IgD-negative memory B cell (primary cell): ENCODE data around the gene PRKAG2. TPM values are rescaled to one million over a fixed set of nuclear protein-coding genes. Genes with fewer than 3 reads are reported as not detected.
"Not testable (repeated sequence)": the region's sequence is repeated elsewhere in the genome, so short reads cannot be mapped to it uniquely, and the experiment has no call there.

Experiments
- H3K27ac Mint-ChIP-seq, 3 donors: one replicate each; pipeline ENCODE4 v1.8.0; 2020 to 2022; ENCODE audit warnings: mild to moderate bottlenecking in 3 of 3, mixed read lengths in 3 of 3, moderate library complexity in 1 of 3
- H3K27me3 Mint-ChIP-seq: one replicate; pipeline ENCODE4 v1.8.0; 2021; ENCODE audit warnings: mixed read lengths
- H3K36me3 Mint-ChIP-seq: one replicate; pipeline ENCODE4 v1.8.0; 2020; ENCODE audit warnings: mild to moderate bottlenecking, mixed read lengths
- H3K4me1 Mint-ChIP-seq, 3 donors: one replicate each; pipeline ENCODE4 v1.8.0; 2020 to 2022; ENCODE audit warnings: mixed read lengths in 3 of 3, mild to moderate bottlenecking in 1 of 3
- H3K4me3 Mint-ChIP-seq, 4 donors: one replicate each; pipeline ENCODE4 v1.8.0; 2020 to 2022; ENCODE audit warnings: mild to moderate bottlenecking in 4 of 4, mixed read lengths in 4 of 4, moderate library complexity in 3 of 4
- H3K9me3 Mint-ChIP-seq, 3 donors: one replicate each; pipeline ENCODE4 v1.8.0; 2020 to 2021; ENCODE audit warnings: mixed read lengths in 3 of 3, mild to moderate bottlenecking in 1 of 3
- polyA plus RNA-seq: library from polyadenylated mRNA; unstranded; fragments of 300-500 nt; fragmentation: Illumina TruSeq; gene quantifications from one replicate; pipeline ENCODE4 v1.2.3, GENCODE V29; 2021

The PRKAG2 gene
- polyA plus RNA-seq, 1 donor from 2014 or later: 21.3 TPM

DNA sequence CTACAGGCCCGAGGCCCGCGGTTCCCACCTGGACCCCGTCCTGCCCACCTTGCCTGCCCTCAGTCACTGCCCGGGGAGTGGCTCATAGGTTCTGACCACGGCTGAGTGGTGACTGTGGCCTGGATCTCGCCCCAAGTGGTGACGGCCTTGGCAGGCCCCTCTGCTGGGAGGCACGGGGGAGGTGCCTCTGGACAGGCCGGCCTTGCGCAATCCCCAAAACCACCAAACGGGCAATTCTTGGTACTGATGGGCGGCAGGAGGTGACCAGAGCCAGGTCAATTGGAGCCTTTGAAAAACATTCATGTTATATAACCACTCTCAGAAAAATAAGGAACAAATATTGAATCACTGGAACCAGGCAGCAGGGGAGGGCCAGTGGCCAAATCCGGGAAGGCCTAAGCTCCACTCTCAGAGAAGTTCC, 83.4 kb downstream of the PRKAG2 start:
- Mint-ChIP-seq H3K9me3 (no peaks in the 10 kb centered on the region), H3K4me3 (no peak overlapping the region), H3K27ac (no peak overlapping the region), H3K27me3 (no peaks in the 10 kb centered on the region), H3K36me3 (peaks cover 8% of the 10 kb centered on the region), H3K4me1 (peaks cover 21 to 41% (median 24%) of the 10 kb centered on the region in 3 donors)

DNA sequence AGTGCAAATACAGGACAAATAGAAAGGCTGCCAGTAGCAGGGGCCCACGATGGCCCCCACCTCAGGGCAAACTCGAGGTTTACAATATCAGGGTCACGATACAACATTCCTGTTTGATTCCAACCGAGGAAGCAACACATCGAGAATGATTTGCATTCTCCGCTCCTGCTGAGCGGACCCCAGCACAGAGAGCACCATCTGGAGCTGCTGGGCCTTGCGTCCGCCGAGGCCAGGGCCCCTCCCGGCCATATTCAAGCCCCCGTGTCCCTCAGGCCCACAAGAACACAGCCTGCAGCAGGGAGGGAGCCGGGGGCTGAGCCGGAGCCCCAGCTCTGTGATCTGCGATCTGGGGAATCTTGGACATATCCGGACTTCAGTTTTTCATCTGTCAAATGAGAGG, 84.3 kb downstream of the PRKAG2 start:
- H3K4me3 Mint-ChIP-seq: no peak overlapping the region
- H3K27me3 Mint-ChIP-seq: no peaks in the 10 kb centered on the region
- H3K4me1 Mint-ChIP-seq: peaks cover 19 to 44% (median 23%) of the 10 kb centered on the region in 3 donors
- H3K9me3 Mint-ChIP-seq: no peaks in the 10 kb centered on the region
- peaks cover 8% of the 10 kb centered on the region for H3K36me3 Mint-ChIP-seq
- peak overlapping the region in 1 of 3 donors; percentile 19 for H3K27ac Mint-ChIP-seq

DNA sequence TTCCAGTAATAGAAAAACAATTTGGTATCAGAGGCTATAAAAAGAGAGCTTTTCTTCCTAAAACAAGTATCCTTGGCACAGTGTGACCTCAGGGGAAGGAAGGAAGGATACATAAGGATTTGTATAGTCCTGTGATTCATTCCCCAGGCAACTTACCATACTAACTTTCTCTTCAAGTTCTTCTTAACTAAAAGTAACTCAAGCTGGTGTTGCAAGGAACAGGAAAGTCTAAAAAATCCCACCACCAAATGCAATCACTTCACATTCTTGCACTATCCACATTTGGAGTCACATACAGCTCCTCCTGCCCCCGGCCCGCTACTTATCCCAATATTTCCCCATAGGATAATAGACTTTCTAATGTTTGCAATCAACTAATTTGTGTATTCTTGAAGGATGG, 84.8 kb downstream of the PRKAG2 start:
- H3K9me3 Mint-ChIP-seq: no peaks in the 10 kb centered on the region
- H3K4me1 Mint-ChIP-seq: peaks cover 15 to 42% (median 18%) of the 10 kb centered on the region in 3 donors
- no peak overlapping the region for H3K27ac Mint-ChIP-seq
- peaks cover 6% of the 10 kb centered on the region for H3K36me3 Mint-ChIP-seq
- H3K27me3 Mint-ChIP-seq: no peaks in the 10 kb centered on the region
- no peak overlapping the region for H3K4me3 Mint-ChIP-seq

DNA sequence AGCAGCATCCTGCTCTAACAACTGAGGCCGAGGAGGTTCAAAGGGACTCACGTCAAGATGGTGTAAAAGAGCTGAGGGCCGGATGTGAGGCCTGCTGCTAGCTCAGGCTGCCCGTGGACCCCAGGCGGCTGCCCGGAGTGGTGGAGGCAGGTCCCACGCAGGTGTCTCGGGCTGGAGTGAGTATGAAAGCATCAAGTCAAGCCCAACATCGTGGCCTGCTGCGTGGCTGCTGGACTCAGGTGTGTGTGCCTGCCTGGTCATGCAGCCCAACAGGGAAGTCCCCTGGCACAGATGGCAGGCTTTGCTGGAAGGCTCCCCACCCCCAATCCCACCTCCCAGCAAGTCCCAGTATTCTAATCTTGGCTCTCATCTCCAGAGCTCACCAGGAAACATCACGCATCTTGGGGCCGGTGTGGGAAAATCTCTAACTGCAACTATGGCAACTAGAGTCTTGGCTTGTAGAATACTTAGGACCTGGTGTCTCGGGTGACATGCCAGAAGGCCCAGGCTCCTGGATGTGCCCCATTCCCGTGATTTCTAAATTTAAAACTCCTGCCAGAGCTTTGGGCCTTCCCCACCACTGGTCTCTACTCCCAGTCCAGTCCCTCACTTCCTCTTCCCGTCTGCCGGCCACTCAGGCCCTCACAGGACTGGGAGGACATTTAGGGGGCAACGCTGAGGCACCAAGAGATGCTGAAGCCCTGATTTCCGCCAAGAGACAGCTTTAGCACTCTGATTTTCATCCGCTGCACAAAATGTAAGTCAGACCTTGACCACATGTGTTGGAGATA, 85.9 kb downstream of the PRKAG2 start:
- Mint-ChIP-seq H3K4me1 (peaks cover 15 to 37% (median 18%) of the 10 kb centered on the region in 3 donors), H3K4me3 (no peak overlapping the region)

DNA sequence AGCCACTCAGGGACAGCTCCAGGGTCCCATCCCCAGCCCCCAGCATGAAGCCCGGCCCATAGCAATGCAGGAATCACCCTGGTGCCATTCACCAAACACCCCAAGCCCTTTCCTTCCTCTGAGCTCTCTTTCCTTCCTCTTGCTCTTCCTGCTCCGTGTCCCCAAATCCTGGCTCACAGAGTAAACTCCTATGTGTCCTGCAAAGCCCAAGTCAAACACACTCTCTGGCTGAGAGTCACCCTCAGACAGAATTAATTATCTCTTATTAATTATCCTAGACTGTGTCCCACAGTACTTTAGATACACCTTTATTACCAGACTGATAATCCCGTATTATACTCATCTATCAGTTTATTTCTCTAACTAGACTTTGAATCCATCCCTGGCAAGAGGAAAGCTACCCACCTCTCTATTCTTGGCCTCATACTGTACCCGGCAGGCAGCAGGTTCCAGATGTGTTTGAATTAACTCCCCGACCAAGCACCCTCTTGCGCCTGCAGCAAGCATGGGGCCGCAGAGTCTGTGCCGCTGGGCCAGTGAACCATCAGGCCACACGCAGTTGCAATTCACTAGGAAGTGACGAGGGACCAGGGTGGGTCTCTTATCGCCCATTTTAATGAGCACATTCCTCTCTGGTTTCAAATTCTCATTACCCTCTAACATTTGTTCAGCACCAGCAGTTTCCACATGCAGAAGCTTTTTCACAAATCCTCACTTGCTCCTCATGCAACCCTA, 86.7 kb downstream of the PRKAG2 start:
- H3K36me3 Mint-ChIP-seq: peaks cover 6% of the 10 kb centered on the region
- no peaks in the 10 kb centered on the region for H3K27me3 Mint-ChIP-seq
- H3K27ac Mint-ChIP-seq: peak overlapping the region in 2 of 3 donors; percentile 8 to 90
- peaks cover 12 to 32% (median 15%) of the 10 kb centered on the region in 3 donors for H3K4me1 Mint-ChIP-seq
- no peaks in the 10 kb centered on the region for H3K9me3 Mint-ChIP-seq
- H3K4me3 Mint-ChIP-seq: peak overlapping the region in 1 of 4 donors; percentile 67

More for the DNA sequence above, 85.9 kb downstream of the PRKAG2 start:
- H3K27me3 Mint-ChIP-seq: no peaks in the 10 kb centered on the region
- peaks cover 6% of the 10 kb centered on the region for H3K36me3 Mint-ChIP-seq
- H3K27ac Mint-ChIP-seq: no peak overlapping the region
- no peaks in the 10 kb centered on the region for H3K9me3 Mint-ChIP-seq

DNA sequence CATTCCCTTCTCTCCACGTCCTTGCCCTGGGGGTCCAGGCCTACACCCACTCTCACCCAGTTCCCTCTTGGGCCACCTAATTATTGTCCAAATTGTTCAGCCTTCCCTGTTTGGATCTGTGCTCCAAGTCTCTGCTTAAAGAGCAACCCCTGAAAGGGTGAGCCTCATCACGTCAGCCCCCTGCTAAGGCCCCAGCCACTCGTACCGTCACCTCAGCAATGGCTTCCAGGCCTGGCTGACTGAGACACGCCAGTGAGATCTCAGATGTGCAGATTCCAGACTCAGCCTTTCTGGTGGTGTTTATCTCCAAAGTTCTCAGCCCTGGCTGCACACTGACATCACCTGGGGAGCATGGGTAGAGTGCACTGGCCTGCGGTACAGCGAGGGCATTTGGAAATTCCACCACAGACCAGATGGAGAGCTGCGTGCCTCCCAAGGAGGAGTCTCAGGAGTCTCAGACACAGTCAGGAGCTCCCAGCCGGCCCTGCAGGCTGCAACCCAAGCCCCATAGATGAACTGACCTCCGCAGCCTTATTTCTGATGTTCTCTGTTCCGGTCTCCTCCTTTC, 87.5 kb downstream of the PRKAG2 start:
- peaks cover 12 to 28% (median 15%) of the 10 kb centered on the region in 3 donors for H3K4me1 Mint-ChIP-seq
- H3K4me3 Mint-ChIP-seq: no peak overlapping the region
- no peaks in the 10 kb centered on the region for H3K27me3 Mint-ChIP-seq
- H3K27ac Mint-ChIP-seq: no peak overlapping the region
- peaks cover 6% of the 10 kb centered on the region for H3K36me3 Mint-ChIP-seq
- H3K9me3 Mint-ChIP-seq: no peaks in the 10 kb centered on the region

DNA sequence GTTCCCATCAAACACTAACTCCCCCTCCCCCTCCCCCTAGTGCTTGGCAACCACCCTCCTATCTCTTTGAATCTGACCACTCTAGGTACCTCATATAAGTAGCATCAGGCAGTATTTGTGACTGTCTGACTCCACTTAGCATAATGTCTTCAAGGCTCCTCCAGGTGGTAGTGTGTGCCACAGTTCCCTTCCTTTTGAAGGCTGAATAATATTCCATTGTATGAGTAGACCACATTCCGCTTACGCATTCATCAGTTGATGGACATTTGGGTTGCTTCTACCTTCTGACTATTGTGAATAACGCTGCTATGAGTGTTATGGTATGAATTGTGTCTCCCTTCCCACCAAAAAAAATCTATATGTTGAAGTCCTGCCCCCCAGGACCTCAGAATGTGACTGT, 89.6 kb downstream of the PRKAG2 start:
- Mint-ChIP-seq H3K27ac (peak overlapping the region in 1 of 3 donors; percentile 71), H3K4me1 (peaks cover 7 to 33% (median 17%) of the 10 kb centered on the region in 3 donors)

DNA sequence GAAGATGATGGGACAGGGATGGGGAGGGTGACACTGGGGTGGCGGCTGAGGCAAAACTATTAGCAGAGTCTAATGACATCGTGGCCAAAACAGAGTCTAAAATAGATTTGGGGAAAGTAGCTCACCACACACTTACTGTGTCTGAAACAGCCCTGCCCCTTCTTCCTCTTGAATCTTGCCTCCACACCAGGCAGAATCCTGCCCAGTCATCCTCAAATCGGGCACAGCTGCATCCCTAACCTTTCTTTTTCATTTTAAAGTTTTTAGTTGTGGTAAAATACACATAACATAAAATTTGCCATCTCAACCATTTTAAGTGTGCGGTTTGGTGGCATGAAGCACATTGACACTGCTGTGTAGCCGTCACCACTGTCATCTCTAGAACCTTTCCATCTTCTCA, 90.0 kb downstream of the PRKAG2 start:
- Mint-ChIP-seq H3K4me1 (peaks cover 7 to 33% (median 17%) of the 10 kb centered on the region in 3 donors), H3K27ac (no peak overlapping the region), H3K36me3 (peaks cover 6% of the 10 kb centered on the region), H3K9me3 (no peaks in the 10 kb centered on the region), H3K27me3 (no peaks in the 10 kb centered on the region), H3K4me3 (no peak overlapping the region)

More for the DNA sequence above, 89.6 kb downstream of the PRKAG2 start:
- no peak overlapping the region for H3K4me3 Mint-ChIP-seq
- no peaks in the 10 kb centered on the region for H3K27me3 Mint-ChIP-seq
- peaks cover 6% of the 10 kb centered on the region for H3K36me3 Mint-ChIP-seq
- no peaks in the 10 kb centered on the region for H3K9me3 Mint-ChIP-seq

DNA sequence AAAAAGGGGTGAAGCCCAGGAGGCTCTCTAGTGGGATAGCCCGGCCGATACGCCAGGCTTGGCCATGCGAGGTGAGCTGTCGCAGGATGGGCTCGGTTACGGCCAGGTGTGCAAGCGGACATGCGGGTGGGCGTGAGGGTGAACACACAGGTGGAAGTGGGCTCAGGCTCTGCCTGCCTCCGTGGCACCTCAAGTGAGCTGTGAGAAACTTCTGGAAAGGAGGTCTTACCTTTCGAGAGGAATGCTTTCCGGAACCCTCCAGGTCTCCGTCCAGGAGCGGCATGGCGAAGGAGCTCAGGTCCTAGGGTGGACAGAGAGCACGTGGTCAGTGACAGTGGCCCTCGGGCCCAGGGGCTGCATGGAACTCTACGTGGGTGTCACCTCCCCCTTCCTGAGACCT, 90.7 kb downstream of the PRKAG2 start:
- no peaks in the 10 kb centered on the region for H3K27me3 Mint-ChIP-seq
- no peaks in the 10 kb centered on the region for H3K9me3 Mint-ChIP-seq
- peaks cover 7 to 30% (median 15%) of the 10 kb centered on the region in 3 donors for H3K4me1 Mint-ChIP-seq
- H3K27ac Mint-ChIP-seq: no peak overlapping the region
- peaks cover 6% of the 10 kb centered on the region for H3K36me3 Mint-ChIP-seq
- no peak overlapping the region for H3K4me3 Mint-ChIP-seq

DNA sequence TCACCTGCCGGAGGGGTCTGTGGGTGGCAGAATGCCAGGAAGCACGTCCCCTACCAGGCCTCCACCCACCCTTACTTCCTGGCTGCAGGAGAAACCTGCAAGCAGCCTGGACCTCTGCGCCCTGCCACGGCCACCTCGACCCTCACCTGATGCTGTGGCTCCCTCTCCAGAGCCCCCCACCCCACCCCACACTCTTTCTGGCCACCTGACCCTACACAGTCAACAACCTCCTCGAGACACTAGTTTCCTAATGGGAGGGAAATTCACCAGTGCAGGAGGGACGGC, 91.3 kb downstream of the PRKAG2 start:
- peaks cover 8% of the 10 kb centered on the region for H3K36me3 Mint-ChIP-seq
- H3K27me3 Mint-ChIP-seq: no peaks in the 10 kb centered on the region
- H3K9me3 Mint-ChIP-seq: no peaks in the 10 kb centered on the region
- H3K27ac Mint-ChIP-seq: no peak overlapping the region
- no peak overlapping the region for H3K4me3 Mint-ChIP-seq
- H3K4me1 Mint-ChIP-seq: peaks cover 7 to 29% (median 15%) of the 10 kb centered on the region in 3 donors

DNA sequence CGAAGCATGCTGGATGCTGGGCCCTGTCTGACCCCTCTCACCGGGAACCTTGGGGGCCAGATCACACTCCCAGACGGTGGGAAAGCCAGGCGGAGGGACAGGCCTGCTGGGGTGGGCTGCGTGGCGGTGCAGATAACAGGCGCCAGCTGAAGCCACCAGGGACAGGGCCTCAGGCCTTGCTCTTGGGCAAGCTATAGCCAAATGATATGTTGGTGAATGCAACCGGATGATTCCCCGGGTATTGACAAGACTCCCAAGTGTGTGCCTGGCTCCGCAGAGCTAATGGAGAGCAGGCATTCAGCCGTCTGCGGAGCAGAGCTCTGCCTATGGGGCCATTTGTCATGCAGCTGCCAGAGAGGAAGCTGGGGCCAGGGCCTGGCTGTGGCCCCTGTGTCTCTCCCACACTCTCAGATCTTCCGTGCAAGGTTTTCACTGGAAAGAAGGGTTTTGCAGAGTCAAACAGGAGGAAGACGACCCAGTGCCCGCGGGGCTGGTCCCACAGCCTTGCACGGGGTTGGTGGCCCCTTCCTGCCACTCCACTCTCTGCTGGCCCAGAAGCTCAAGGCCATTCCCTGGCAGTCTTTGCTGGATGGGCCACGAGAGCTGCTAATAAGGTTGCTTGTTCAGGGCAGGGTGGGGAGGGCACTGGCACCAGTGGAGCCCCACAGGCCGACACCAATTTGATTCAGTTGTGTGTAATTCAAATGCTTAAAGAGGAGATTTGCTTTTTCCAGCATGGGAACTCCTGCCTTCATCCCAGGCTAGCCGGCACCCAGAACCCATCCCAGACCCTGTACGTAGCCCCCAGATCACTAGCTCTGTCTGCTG, 91.8 kb downstream of the PRKAG2 start:
- no peak overlapping the region for H3K27ac Mint-ChIP-seq
- peaks cover 2 to 23% (median 11%) of the 10 kb centered on the region in 3 donors for H3K4me1 Mint-ChIP-seq
- H3K4me3 Mint-ChIP-seq: no peak overlapping the region
- peaks cover 8% of the 10 kb centered on the region for H3K36me3 Mint-ChIP-seq
- H3K9me3 Mint-ChIP-seq: no peaks in the 10 kb centered on the region
- H3K27me3 Mint-ChIP-seq: no peaks in the 10 kb centered on the region

DNA sequence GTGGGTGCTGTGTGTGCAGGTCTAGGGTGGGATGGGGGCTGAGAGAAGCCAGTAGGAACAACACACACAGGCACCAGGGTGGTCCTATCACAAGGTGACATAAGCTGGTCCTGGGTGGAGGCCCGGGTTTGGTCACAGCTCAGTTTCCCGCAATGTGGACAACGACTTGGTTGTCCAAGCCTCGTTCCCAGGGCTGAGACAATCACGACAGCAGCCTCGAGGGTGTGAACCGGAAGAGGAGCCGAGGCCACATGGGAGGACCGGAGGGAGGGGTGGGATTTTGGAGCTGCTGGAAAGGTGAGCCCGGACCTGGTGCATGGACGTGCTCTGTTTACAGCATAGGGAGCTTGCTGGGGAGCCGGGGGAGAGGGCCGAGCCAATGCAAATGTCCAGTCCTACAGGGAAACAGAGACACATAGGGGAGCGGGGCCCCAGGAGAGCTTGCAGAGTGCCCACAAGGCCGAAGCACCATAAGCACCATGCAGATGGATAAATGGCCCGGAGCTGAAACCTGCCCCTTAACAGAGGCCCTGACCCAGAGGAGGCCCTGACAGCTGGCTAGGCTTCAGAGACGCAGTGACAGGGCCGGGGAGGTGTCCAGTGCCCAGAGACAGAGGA, 92.8 kb downstream of the PRKAG2 start:
- Mint-ChIP-seq H3K9me3 (no peaks in the 10 kb centered on the region), H3K4me1 (peaks cover 0 to 16% (median 3%) of the 10 kb centered on the region in 3 donors), H3K4me3 (no peak overlapping the region), H3K36me3 (peaks cover 10% of the 10 kb centered on the region), H3K27me3 (no peaks in the 10 kb centered on the region), H3K27ac (no peak overlapping the region)

DNA sequence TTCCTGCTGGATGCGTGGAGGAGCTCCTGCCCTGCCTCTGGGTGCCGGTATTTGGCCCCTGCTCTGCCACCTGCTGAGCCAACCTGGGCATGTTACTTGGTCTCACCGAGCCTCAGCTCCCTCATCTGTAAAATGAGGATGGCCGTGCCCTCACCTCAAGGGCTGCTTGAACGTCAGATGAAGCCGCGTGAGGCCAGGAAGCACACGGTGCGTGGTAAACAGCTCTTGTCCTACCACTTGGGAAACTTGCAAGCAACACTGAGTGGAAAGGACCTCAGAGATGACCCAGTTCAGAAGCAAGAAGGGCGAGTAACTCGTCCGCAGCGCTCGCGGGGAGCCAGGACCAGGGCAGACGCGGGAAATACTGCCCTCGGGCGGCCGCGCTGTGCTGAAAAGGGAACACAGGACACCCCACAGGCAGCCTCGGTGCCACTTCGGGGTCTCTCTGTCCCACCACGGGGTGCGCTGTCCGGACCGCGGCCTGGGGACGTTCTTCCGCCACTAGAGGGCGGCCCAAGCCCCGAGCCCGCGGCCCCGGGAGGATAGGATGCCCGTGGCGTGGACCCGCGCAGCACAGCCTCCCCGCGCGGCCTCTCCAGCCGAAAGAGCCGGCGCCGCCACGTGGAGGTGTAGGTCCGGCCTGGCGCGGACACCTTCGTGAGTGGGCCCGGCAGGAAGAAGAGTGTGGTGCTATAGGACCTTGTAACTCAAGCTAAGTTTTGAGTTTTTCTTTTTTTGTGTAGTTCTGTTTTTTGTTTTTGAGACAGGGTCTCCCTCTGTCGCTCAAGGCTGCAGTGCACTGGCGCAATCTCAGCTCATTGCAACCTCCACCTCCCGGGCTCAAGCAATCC, 94.1 kb downstream of the PRKAG2 start:
- no peaks in the 10 kb centered on the region for H3K27me3 Mint-ChIP-seq
- H3K36me3 Mint-ChIP-seq: peaks cover 10% of the 10 kb centered on the region
- H3K27ac Mint-ChIP-seq: peak overlapping the region in 2 of 3 donors; percentile 23 to 39
- H3K4me3 Mint-ChIP-seq: peak overlapping the region in 3 of 4 donors; percentile 62 to 86 (median 78)
- no peaks in the 10 kb centered on the region for H3K9me3 Mint-ChIP-seq
- peaks cover 0 to 9% (median 2%) of the 10 kb centered on the region in 3 donors for H3K4me1 Mint-ChIP-seq

DNA sequence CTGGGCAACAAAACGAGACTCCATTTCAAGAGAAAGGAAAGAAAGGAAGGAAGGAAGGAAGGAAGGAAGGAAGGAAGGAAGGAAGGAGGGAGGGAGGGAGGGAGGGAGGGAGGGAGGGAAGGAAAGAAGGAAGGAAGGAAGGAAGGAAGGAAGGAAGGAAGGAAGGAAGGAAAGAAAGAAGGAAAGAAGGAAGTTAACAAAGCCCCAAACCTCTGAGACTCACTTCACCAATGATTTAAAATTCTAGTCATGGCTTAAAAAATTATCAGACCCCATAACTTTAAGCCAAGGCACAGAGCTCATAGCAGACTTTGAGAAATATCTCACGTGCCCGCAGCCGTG, 94.7 kb downstream of the PRKAG2 start:
- Mint-ChIP-seq H3K4me3 (peak overlapping the region in 1 of 4 donors; percentile 72), H3K27ac (peak overlapping the region in 2 of 3 donors; percentile 23 to 43)
- H3K9me3 Mint-ChIP-seq, H3K4me1 Mint-ChIP-seq, H3K36me3 Mint-ChIP-seq, H3K27me3 Mint-ChIP-seq: not testable (repeated sequence)
